Parathyroid adenoma (tissue), 2 donors: ENCODE data around the gene SLC44A3.

Experiments
- H2AFZ ChIP-seq: fragments of 300-600 bp; sonication (generic); one replicate; pipeline ENCODE4 v1.7.0; 2017; ENCODE audit warnings: antibody characterized with exemption, mild to moderate bottlenecking
- H3K27ac ChIP-seq: fragments of 300-600 bp; sonication (generic); one replicate; pipeline ENCODE4 v1.7.0; 2017
- H3K27me3 ChIP-seq: fragments of 300-600 bp; sonication (generic); one replicate; pipeline ENCODE4 v1.7.0; 2017; ENCODE audit warnings: low read length; ENCODE audit not compliant: control insufficient read depth, insufficient read depth
- H3K36me3 ChIP-seq: fragments of 300-600 bp; sonication (generic); one replicate; pipeline ENCODE4 v1.7.0; 2017; ENCODE audit warnings: low read length; ENCODE audit not compliant: control insufficient read depth, insufficient read depth
- H3K4me1 ChIP-seq: fragments of 300-600 bp; sonication (generic); one replicate; pipeline ENCODE4 v1.7.0; 2017; ENCODE audit warnings: control low read depth
- H3K4me2 ChIP-seq: fragments of 300-600 bp; sonication (generic); one replicate; pipeline ENCODE4 v1.7.0; 2017; ENCODE audit warnings: low read length
- H3K4me3 ChIP-seq: fragments of 300-600 bp; sonication (generic); one replicate; pipeline ENCODE4 v1.7.0; 2017; ENCODE audit warnings: low read depth, low read length
- H3K79me2 ChIP-seq: fragments of 300-600 bp; sonication (generic); one replicate; pipeline ENCODE4 v1.7.0; 2017; ENCODE audit warnings: control low read depth
- H3K9ac ChIP-seq: fragments of 300-600 bp; sonication (generic); one replicate; pipeline ENCODE4 v1.7.0; 2017; ENCODE audit warnings: mild to moderate bottlenecking
- H3K9me3 ChIP-seq: fragments of 300-600 bp; sonication (generic); one replicate; pipeline ENCODE4 v1.7.0; 2017; ENCODE audit warnings: low read length; ENCODE audit not compliant: control insufficient read depth
- TF ChIP-seq, protein P1 (sequence below): fragments of 300-600 bp; sonication (generic); IDR thresholded peaks from one replicate; pipeline ENCODE4 v1.7.0; 2017; ENCODE audit warnings: antibody characterized with exemption, mild to moderate bottlenecking
- donor health status: primary hyperparathyroidism.

The SLC44A3 gene

DNA sequence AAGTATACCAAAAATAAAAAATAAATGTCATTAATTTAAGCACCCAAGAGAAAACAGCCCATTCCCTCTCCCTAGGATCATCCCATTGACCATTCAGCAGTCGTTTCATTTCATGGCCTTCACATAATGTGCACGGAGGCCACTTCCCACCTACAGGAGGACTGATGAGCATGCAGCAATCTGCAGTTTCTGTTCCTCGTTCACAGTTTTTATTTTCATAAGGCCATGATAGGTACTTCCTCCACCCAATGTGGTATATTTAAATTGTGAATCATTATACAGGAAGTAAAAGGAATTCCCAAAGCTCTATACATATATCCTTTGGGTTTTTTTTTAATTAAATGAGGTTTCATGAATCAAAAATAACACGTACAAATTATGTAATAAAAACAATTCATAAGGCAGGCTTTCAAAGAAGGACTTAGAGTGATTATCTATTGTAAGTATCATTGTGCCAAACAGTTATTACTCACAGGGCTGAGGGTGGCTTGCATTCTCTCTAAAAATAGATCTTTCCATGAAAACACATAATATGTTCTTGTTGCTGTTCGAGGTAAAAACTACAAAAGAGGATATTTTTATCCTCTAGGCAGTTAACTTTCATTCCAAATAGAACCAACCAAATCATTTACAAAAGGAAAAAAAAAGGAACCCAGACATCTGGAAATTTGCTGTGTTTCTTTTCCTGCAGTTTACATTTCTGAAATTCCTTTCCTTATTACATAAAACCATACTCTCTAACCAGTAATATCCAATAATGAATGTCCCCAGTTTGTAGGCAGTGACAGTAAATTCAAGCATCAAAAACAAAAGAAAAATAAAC, 27.5 kb upstream of the SLC44A3 start:
- H3K4me2 ChIP-seq = no peak overlapping the region
- H2AFZ ChIP-seq = peak overlapping the region; percentile 5
- H3K27me3 ChIP-seq = no peaks in the 10 kb centered on the region
- no peaks in the 10 kb centered on the region for H3K36me3 ChIP-seq
- peak overlapping the region; percentile 44 for H3K27ac ChIP-seq
- H3K9me3 ChIP-seq = no peaks in the 10 kb centered on the region
- TF ChIP-seq, protein P1, sequence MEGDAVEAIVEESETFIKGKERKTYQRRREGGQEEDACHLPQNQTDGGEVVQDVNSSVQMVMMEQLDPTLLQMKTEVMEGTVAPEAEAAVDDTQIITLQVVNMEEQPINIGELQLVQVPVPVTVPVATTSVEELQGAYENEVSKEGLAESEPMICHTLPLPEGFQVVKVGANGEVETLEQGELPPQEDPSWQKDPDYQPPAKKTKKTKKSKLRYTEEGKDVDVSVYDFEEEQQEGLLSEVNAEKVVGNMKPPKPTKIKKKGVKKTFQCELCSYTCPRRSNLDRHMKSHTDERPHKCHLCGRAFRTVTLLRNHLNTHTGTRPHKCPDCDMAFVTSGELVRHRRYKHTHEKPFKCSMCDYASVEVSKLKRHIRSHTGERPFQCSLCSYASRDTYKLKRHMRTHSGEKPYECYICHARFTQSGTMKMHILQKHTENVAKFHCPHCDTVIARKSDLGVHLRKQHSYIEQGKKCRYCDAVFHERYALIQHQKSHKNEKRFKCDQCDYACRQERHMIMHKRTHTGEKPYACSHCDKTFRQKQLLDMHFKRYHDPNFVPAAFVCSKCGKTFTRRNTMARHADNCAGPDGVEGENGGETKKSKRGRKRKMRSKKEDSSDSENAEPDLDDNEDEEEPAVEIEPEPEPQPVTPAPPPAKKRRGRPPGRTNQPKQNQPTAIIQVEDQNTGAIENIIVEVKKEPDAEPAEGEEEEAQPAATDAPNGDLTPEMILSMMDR = no peak
- no peak overlapping the region for H3K9ac ChIP-seq
- H3K79me2 ChIP-seq = no peaks in the 10 kb centered on the region
- no peak overlapping the region for H3K4me3 ChIP-seq
- H3K4me1 ChIP-seq = no peaks in the 10 kb centered on the region

DNA sequence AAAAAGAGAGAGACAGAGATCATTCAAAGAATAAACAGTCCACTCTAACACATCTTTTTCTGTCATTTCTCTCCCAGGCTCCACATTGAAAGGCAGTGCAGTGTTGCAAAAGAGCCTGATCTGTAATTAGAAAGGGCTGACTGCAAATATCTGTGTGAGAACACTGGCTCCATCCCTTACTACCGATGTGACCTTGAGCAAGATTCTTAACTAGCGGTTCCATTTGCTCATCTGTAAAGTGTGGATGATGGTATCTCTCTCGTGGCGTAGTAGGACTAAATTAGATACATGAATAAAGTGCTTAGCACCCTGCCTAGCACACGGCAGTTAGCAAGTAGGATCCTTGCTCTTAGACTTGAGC, 26.9 kb upstream of the SLC44A3 start:
- Histone ChIP-seq H3K9me3 (no peaks in the 10 kb centered on the region), H3K9ac (no peak overlapping the region), H3K4me2 (no peak overlapping the region), H3K36me3 (no peaks in the 10 kb centered on the region), H3K4me3 (no peak overlapping the region), H2AFZ (peak overlapping the region; percentile 5), H3K79me2 (no peaks in the 10 kb centered on the region), H3K27me3 (no peaks in the 10 kb centered on the region), H3K4me1 (no peaks in the 10 kb centered on the region), H3K27ac (peak overlapping the region; percentile 44)
- TF ChIP-seq, protein P1 = no peak

DNA sequence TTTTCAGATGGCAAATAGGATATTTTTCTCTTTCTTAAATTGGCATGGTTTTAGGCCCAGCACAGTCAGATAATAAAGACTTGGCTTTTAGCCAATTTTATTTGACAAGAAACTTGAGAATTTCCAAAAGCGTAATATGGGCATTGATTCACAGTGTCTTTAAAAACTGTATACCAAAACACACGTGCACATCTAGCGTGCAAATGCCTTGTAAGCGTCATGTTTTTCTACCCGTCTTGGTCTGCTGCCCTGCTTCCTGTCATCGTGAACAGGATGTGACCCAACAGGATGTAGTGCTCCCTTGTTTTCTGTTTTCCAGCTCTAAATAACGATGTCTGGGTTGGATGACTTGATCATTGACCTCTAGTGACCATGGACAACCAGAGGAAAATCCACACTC, 24.7 kb upstream of the SLC44A3 start:
- Histone ChIP-seq H3K27ac (no peak overlapping the region), H2AFZ (no peak overlapping the region), H3K9me3 (no peaks in the 10 kb centered on the region), H3K27me3 (no peaks in the 10 kb centered on the region), H3K4me3 (no peak overlapping the region), H3K36me3 (no peaks in the 10 kb centered on the region), H3K9ac (no peak overlapping the region), H3K4me2 (no peak overlapping the region), H3K79me2 (no peaks in the 10 kb centered on the region), H3K4me1 (no peaks in the 10 kb centered on the region)
- TF ChIP-seq, protein P1 = no peak

DNA sequence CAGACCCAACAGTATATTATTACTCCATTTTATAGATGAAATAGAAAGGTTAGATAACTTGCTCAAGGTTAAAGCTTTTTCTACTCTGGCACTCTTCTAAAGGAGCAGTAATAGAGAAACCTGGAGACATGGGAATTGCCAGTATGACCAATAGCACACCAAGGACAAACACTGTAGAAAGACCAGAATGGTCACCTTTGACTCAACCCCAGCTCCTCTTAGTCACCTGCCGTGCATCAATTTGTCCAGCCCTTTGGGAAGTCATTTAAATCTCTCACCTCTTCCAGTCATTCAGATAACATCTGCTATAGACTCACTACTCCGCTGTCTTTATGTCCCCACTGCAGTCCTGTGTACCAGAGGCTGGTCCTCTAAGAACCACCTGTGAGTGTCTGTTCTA, 23.9 kb upstream of the SLC44A3 start:
- Histone ChIP-seq H3K9me3 (no peaks in the 10 kb centered on the region), H3K4me3 (no peak overlapping the region), H3K4me1 (no peaks in the 10 kb centered on the region), H2AFZ (no peak overlapping the region), H3K9ac (no peak overlapping the region), H3K4me2 (no peak overlapping the region), H3K79me2 (no peaks in the 10 kb centered on the region), H3K27ac (no peak overlapping the region), H3K27me3 (no peaks in the 10 kb centered on the region), H3K36me3 (no peaks in the 10 kb centered on the region)
- TF ChIP-seq, protein P1 = no peak

DNA sequence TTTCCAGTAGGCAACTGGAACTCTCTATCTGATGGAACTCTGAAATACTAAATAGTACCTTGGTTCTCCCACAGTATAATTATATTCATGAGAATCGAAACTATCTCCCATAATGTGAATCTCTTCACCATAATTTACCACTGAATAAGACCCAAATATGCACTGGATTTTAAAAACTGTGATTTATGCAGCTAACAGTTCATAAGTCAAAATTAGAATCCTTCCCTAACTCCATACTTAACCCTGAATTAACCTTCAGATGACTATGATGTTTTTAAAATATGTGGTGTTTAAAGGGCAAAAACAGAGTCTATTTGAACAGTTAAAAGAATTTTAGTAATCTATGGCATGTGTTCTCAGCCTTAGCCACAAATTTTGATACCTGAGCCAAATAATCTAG, 22.9 kb upstream of the SLC44A3 start:
- Histone ChIP-seq H3K4me1 (peaks cover 1% of the 10 kb centered on the region), H3K4me2 (no peak overlapping the region), H3K9ac (no peak overlapping the region), H3K27ac (no peak overlapping the region), H2AFZ (no peak overlapping the region), H3K4me3 (no peak overlapping the region), H3K9me3 (no peaks in the 10 kb centered on the region), H3K27me3 (no peaks in the 10 kb centered on the region), H3K36me3 (no peaks in the 10 kb centered on the region), H3K79me2 (no peaks in the 10 kb centered on the region)
- TF ChIP-seq, protein P1 = no peak
